Raji (cell line): Measurements from ENCODE around the gene USP13.

Experiments
- POLR2A ChIP-seq: IDR thresholded peaks from 2 replicates; pipeline ENCODE4 v1.6.1; 2011; ENCODE audit warnings: low read depth, low read length, control low read depth; ENCODE audit not compliant: insufficient read depth

USP13 gene

GRCh38 chr3:179771797-179772196, 119.0 kb downstream of the USP13 start:
- TF ChIP-seq POLR2A: no peak

- TF ChIP-seq POLR2A: no peak
Measured at GRCh38 chr3:179772297-179772696, 119.5 kb downstream of the USP13 start.

GRCh38 chr3:179775416-179776122, 122.7 kb downstream of the USP13 start:
- no peak for TF ChIP-seq POLR2A

- TF ChIP-seq POLR2A: no peak
Measured at GRCh38 chr3:179788996-179789395, 136.2 kb downstream of the USP13 start.

- no peak for TF ChIP-seq POLR2A
Measured at GRCh38 chr3:179791793-179792192, 139.0 kb downstream of the USP13 start.

GRCh38 chr3:179794355-179794754, 141.5 kb downstream of the USP13 start:
- no peak for TF ChIP-seq POLR2A

GRCh38 chr3:179796421-179796820, 143.6 kb downstream of the USP13 start:
- TF ChIP-seq POLR2A: no peak

- no peak for TF ChIP-seq POLR2A
Measured at GRCh38 chr3:179797192-179797591, 144.4 kb downstream of the USP13 start.

GRCh38 chr3:179801263-179801662, 148.4 kb downstream of the USP13 start:
- TF ChIP-seq POLR2A: no peak

GRCh38 chr3:179801856-179802255, 149.0 kb downstream of the USP13 start:
- no peak for TF ChIP-seq POLR2A

- TF ChIP-seq POLR2A: no peak
Measured at GRCh38 chr3:179806177-179806576, 153.3 kb downstream of the USP13 start.

GRCh38 chr3:179807588-179807987, 154.7 kb downstream of the USP13 start:
- no peak for TF ChIP-seq POLR2A

- no peak for TF ChIP-seq POLR2A
Measured at GRCh38 chr3:179809639-179810038, 156.8 kb downstream of the USP13 start.

GRCh38 chr3:179811321-179812095, 158.7 kb downstream of the USP13 start:
- TF ChIP-seq POLR2A: no peak

- TF ChIP-seq POLR2A: no peak
Measured at GRCh38 chr3:179812096-179812382, 159.2 kb downstream of the USP13 start.

GRCh38 chr3:179819379-179819778, 166.5 kb downstream of the USP13 start:
- no peak for TF ChIP-seq POLR2A

- TF ChIP-seq POLR2A: no peak
Measured at GRCh38 chr3:179822296-179822695, 169.5 kb downstream of the USP13 start.
